HG03469 (cell line): ENCODE data around the gene CHAMP1.

Source experiments
- ATAC-seq: cut with Tn5 transposase; IDR thresholded peaks from one replicate; pipeline ENCODE4 v1.9.1; 2021; ENCODE audit warnings: mild to moderate bottlenecking, moderate library complexity, moderate number of reproducible peaks; ENCODE audit not compliant: unreplicated experiment

CHAMP1 gene

DNA sequence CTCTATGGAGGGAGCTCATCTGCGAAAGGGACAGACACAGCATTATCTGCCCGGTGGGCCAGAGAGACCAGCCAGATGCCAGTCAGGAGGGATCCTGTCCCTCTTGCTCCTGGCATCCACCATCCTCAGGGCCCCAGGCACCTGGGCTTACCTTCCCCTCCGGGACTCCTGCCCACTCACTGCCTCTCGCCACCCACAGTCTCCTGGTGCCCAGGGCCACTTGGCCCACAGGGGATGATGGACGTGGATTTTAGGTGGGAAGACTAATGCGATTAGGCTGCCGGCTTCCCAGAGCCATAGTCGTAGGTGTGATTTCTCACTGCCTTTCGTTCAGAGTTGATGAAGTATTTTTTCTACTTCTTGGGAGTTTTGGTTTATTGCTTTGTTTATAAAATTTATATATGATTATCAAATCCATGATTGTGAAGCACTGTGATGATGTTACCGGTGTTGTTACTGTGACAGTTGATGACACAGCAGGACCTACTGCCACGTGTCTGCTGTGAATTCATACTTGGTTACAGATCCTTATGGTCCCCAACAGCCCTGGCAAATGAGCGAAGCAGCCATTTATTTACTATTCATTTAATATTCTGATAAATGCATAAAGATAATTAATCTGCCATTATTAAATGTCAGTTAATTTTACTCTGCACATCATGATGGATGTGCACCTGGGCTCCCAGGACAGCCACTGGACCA lies 14.5 kb upstream of the CHAMP1 start:
- ATAC-seq, result no peak

DNA sequence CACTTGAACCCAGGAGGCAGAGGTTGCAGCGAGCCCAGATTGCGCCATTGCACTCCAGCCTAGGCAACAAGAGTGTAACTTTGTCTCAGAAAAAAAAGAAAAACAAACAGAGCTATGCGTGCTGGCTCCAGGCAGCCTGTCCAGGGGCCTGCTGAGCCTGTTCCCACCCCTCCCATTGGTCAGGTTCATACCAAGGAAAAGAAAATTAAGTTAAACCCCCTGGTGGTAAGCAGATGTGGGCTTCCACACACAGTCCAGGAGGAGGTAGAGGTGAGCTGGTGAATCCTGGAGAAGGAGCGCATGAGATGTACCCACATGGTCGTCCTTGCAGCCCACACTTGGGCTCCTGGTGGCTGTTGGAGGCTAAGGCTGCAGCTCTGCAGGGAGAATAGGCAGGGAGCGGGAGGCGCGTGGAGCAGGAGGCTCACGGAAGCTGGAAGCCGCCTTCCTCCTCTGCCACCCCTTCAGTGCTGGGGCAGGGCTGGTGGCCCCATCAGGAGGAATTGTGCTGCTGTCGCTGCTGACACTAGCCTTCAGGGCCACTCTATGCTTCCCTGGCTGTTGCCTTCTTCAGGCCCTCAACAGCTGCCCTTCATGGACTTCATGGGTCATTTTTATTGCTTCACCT lies 10.5 kb upstream of the CHAMP1 start:
- no peak for ATAC-seq

DNA sequence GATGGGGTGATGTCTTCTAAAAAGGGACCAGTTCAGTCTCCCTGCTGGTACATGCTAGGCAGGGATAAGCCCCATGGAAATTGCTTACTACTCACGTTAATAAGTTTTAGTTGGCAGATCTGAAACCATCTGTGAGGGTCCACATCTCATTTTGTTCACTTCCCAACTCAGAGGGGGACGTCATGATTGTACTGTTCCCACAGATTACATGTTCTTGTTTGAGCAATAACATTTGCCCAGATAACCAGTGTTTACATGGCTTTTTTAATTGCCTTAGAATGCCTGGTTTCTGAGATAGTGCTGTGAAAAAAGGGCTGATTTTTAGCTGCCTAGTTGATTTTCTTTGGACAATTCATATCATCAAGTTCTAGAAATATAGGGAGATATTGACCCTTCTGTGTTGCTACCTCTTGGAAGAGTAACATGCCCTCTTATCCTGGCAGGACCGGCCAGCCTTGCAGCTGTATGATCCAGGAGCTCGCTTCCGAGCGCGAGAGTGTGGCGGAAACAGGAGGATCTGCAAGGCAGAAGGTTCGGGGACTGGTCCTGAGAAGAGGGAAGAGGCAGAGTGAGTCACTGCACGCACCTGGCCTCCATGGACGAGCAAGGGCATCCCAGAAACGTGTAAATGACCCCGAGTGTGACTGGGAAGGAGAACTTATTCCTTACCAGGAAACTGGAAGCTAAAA lies 9.8 kb upstream of the CHAMP1 start:
- no peak for ATAC-seq

DNA sequence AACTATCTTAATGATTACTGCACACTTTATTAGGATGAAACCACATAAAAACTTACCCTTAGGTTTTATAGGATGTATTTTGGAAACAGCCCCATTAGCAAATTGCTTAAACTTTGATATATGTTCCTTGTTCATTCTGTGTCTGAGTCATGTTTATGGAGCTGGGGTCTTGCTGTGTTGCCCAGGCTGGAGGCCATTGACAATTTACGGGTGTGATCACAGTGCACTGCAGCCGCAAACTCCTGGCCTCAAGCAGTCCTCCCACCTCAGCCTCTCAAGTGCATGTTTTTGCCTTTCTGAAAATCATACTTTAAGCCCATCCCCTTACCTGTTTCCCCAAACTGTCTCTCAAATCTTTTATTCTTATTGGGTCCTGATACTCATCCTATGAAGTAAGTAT lies 5.2 kb upstream of the CHAMP1 start:
- no peak for ATAC-seq

DNA sequence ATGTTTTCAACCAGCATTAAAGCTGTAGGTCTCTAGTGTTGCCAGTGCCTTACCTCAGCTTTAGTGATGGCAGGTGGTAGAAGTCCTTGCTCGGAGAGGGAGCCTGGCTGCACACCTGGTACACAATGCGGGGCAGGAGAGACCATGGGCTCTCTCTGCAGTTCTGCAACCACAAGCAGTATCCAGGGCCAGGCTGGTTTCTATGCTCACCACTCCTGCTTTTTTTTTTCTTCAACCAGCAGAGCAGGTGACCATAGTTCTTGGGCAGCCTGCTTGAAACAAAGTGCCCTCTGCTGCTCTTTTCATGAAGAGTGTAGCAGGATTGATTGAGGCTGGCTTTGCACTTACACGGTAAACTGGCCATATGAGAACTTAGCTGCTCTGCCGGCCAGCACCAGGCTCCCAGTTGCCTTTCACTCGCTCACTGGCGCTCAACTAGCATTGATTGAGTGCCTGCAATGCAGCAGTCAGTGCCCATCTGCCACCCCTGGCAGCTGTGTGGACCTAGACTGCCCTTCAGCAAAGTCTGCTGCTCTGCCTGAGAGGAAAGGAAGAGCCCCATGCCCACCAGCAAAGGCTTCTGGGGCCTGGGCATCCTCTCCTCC lies 4.4 kb upstream of the CHAMP1 start:
- no peak for ATAC-seq

DNA sequence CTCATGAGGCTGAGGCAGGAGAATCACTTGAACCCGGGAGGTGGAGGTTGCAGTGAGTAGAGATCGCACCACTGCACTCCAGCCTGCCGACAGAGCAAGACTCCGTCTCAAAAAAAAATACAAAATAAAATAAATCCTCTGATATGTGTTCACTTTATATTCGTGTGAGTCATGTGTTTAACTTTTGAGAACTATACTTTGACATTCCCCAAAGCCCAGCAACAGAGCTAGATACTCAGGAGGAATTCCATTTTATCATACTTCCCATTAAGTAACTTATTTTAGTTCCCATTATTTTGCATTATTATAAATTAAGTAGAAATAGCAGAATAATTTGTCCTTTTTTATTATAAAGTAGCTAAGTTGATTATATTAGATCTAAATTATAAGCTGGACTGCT lies 3.3 kb upstream of the CHAMP1 start:
- ATAC-seq, result no peak

DNA sequence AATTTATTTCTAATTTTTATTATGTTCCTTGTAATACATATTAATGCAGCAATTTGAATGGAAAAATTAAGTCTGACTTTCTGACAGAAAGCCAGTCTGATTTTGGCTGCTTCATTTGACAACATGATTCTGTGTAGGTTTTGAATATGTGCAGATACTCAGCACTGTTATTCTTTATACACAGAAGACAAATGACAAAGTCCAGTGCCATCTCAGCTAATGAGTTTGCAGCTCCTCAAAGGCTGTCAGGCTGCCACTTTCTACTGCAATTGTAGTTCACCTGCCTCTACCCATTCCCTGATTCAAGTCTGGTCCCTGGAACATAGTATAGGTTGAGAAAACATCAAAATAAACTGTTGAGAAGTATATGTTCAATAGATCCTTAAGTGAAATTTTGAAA lies 2.9 kb upstream of the CHAMP1 start:
- no peak for ATAC-seq

DNA sequence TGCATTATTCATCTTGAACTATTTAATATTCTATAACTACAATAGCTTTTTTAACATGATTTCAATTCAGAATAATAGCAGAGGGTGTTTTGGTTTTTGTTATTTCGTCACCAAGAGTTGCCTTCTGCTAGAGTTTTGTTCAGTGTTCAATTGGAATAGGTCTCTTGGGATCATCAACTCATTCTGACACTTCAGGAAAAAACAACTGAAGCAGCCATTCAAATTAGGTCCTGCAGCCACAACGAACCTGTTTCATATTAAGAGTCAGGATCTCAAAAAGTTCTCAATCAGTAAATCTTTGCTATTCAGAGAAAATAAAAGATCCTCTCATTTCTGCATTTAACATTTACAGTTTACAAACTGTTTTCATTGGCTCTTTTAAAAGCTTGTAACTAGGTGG lies 2.4 kb upstream of the CHAMP1 start:
- ATAC-seq, result no peak

DNA sequence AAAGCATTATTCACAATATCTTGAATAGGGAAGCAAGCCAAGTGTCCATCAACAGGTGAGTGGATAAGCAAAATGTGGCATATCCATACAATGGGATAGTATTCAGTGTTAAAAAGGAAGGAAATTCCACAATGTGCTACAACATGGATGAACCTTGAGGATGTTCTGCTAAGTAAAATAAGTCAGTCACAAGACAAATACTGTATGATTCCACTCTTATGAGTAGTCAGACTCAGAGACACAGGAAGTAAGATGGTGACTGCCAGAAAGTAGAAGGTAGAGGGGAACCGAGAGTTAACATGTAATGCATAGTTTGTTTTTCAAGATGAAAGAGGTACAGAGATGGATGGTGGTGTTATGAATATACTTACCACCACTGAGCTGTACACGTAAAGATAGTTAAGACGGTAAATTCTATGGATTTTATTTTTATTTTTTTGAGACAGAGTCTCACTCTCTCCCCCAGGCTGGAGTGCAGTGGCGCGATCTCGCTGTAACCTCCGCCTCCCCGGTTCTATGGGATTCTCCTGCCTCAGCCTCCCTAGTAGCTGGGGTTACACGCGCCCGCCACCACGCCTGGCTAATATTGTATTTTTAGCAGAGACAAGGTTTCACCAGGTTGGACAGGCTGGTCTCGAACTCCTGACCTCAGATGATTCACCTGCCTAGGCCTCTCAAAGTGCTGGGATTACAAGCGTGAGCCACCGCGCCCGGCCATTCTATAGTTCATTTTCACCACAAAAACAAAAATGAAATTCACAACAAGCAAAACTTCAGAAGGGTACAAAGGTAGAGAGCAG lies 1.0 kb upstream of the CHAMP1 start:
- no peak for ATAC-seq

DNA sequence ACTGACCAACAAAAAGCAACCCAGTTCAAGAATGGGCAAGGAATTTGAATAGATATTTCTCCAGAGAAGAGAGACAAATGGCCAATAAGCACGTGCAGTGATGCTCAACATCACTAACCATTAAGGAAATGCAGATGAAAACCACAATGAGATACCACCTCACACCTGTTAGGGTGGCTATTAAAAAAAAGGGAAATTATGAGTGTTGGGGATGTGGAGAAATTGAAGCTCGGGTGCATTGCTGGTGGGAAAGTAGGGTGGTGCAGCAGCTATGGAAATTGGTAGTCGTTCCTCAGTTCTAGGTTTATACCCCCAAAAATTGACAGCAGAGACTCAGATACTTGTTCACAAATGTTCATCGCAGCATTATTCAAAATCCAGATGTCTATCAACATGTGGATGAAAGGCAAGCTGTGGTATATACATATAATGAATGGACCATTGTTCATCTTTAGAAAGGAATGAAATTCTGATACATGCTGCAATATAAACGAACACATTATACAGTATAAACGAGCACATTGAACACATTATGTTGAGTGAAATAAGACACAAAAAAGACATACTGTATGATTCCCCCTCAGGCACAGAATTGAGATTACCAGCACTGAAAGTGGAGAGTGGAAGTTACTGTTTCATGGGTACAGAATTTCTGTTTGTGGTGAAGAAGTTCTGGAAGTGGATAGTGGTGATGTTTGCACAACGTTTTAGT lies 927 bp downstream of the CHAMP1 start:
- no peak for ATAC-seq

DNA sequence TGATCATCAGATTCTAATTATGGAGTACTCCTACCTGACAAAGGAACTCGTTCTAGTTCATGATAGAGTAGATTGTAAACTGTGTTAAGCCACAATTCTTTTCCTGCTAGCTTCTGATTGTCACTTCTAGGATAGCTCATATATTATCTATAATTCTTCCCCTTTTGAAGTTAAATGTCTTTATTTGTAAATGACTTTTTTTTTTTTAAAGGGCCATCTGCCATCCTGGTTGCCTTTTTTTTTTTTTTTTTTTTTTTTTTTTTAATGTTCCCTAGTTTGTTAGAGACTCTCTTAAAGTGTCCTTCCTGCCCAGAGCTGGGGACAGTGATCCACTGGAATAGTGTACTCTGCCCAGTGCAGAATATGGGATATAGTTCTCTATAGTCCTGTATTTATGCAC lies 4.3 kb downstream of the CHAMP1 start:
- no peak for ATAC-seq

DNA sequence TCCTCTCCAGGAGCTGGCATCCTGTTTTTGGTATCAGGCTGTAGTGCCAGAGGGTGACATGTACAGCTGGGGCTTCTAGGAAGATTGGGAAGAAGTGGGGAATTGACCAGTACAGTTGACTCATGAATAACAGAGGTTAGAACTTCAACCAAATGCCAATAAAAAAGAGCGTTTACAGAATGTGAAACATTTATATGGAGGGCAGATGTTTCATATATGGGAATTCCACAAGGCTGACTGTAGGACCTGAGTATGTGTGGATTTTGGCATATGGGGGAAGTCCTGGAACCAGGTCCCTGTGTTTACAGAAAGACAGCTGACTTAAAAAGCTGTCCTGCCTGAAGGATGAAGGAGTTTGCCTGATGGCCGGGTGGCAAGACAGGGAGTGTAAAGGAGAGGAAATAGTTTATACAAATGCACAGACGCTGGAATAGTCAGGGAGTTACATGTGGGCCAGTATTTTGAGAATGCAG lies 5.2 kb downstream of the CHAMP1 start:
- ATAC-seq, result no peak

DNA sequence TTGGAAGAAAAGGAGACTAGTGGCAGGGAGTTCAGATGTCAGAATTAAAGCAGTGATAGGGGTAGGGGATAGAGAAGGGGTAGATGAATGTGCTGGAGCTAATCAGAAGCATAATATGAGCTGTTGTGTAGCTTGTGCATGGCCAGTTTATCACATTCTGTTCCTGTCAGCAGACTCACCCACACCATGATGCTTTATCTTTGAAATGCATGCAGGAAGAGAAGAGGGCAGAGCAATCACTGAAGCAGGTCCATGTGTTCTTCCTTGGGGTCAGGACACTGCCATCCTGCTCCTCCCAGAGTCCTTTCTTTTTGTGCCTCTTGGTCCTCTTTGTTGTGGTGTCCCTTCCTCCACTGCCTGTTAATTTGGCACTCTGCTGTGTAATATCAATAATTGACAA lies 5.8 kb downstream of the CHAMP1 start:
- ATAC-seq, result no peak

DNA sequence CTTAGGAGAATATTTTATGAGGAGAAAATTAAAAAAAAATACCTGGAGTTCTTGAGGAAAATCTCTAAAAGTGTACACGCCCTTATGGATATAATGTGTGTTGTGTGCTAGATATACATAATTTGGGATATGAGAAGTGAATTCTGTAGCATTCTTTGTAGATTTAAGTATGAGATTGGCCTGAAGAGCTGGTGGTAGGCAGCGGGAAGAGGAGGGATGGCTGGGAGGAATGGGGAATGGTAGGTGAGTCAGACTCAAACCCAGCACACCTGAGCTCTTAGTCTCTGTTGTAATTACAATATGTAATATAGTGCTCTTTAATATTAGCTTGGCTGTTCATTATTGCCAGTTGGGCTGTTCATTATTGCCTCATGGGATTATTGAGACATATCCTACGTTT lies 7.0 kb downstream of the CHAMP1 start:
- no peak for ATAC-seq

DNA sequence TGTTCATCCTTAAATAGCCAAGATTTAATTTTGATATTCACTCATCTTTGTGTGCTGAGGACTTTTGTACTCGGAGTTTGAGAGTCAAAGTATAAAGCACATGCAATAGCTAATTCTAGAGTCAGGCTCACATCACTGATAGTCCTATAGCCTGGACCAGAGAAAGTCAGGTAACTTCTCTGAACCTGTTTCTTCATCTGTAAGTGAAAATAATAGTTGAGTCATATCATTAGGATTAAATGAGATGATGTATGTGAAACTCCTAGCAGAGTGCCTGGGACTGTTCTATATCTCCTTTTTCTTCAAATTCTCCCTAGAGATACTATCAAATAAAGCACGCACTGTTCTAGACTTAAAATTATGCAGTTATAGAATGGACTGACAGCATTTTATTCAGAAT lies 9.0 kb downstream of the CHAMP1 start:
- no peak for ATAC-seq

DNA sequence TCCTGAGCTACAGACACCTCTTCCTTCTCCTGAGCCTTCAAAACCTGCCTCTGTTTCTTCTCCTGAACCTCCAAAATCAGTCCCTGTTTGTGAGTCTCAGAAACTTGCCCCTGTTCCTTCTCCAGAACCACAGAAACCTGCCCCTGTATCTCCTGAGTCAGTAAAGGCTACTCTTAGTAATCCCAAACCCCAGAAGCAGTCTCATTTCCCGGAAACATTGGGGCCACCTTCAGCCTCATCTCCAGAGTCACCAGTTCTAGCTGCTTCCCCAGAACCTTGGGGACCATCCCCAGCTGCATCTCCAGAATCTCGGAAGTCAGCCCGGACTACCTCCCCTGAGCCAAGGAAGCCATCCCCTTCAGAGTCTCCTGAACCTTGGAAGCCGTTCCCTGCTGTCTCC lies 10.0 kb downstream of the CHAMP1 start:
- ATAC-seq, result no peak

DNA sequence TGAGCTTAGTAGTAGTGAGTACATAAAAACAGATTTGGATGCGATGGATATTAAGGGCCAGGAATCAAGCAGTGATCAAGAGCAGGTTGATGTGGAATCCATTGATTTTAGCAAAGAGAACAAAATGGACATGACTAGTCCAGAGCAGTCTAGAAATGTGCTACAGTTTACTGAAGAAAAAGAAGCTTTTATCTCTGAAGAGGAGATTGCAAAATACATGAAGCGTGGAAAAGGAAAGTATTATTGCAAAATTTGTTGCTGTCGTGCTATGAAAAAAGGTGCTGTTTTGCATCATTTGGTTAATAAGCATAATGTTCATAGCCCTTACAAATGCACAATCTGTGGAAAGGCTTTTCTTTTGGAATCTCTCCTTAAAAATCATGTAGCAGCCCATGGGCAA lies 11.4 kb downstream of the CHAMP1 start:
- no peak for ATAC-seq

DNA sequence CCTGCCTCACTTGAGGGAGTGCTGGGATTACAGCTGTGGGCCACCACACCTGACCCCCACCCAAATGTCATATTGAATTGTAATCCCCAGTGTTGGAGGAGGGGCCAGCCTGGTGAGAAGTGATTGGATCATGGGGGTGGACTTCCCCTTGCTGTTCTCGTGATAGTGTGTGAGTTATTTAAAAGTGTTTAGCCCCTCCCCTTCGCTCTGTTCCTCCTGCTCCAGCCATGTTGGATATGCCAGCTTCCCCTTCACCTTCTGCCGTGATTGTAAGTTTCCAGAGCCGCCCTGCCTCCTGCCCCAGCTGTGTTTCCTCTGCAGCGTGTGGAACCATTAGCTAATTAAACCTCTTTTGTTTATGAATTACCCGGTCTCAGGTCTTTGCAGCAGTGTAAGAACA lies 13.7 kb downstream of the CHAMP1 start:
- ATAC-seq, result no peak

DNA sequence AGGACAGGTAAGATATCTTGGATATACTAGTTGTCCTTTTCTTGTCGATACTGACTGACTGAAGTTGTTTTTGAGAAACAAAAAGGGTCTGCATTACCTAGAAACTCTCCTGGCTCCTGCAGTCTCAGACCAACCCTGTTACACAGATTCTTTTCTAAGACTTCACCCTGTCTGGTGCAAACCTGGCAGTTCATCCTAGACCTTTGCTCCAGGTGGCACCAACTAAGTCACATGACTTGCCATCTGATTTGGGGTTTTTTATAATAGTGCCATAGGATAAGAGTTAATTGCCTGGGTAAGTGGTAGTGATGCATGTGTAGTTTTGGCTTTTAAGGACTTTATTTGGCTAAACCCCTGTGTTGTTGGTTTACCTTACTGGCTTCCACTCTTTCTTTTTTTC lies 14.3 kb downstream of the CHAMP1 start:
- ATAC-seq, result no peak

DNA sequence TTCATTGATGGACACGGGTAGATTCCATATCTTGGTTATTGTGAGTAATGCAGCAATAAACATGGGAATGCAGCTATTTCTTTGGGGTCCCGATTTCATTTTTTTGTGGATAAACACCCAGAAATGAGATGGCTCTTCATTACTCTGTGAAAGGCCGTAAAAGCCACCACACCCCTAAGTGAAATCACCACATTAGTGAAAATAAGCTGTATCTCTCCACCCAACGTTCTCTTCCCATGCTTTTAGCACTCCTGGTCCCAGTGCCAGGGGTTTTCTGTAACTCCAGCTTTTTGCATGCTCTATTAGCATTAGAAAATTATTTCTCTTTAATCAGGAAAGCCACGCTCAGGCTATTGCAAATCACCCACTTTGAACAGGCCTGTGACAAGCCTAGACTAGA lies 15.8 kb downstream of the CHAMP1 start:
- no peak for ATAC-seq
